Neural cell (in vitro differentiated cells): ENCODE measurements around the gene EIF4E2. TPM values are rescaled to one million over a fixed set of nuclear protein-coding genes. Genes with fewer than 3 reads are reported as not detected.

ENCODE experiments used
- H2AFZ ChIP-seq: fragments of 200-600, 300-800 bp; sonication (generic), shearing (Covaris generic); 2 replicates; pipeline ENCODE4 v1.6.0; 2014; ENCODE audit warnings: low read depth, mild to moderate bottlenecking, antibody characterized with exemption, low read length, moderate library complexity
- H3F3A ChIP-seq: fragments of 200-600 bp; shearing (Covaris generic); 2 replicates; pipeline ENCODE4 v1.6.1; 2016; ENCODE audit warnings: mild to moderate bottlenecking, moderate library complexity, mixed read lengths, antibody characterized with exemption, low read length; ENCODE audit not compliant: insufficient read depth, poor library complexity, severe bottlenecking
- H3K27ac ChIP-seq: fragments of 200-600, 300-800 bp; sonication (generic), shearing (Covaris generic); 2 replicates; pipeline ENCODE4 v1.5.1; 2014; ENCODE audit warnings: mild to moderate bottlenecking, low read length, moderate library complexity
- H3K27me3 ChIP-seq: fragments of 300-800, 200-600 bp; sonication (generic), shearing (Covaris generic); 2 replicates; pipeline ENCODE4 v1.6.0; 2014; ENCODE audit warnings: mild to moderate bottlenecking, low read depth, low read length, moderate library complexity; ENCODE audit not compliant: insufficient read depth
- H3K36me3 ChIP-seq: fragments of 300-800, 200-600 bp; sonication (generic), shearing (Covaris generic); 2 replicates; pipeline ENCODE4 v1.5.1; 2014; ENCODE audit warnings: mild to moderate bottlenecking, antibody characterized with exemption, low read length, moderate library complexity; ENCODE audit not compliant: insufficient read depth
- H3K4me2 ChIP-seq: fragments of 300-800, 200-600 bp; sonication (generic), shearing (Covaris generic); 2 replicates; pipeline ENCODE4 v1.6.0; 2014; ENCODE audit warnings: mild to moderate bottlenecking, low read length
- H3K4me3 ChIP-seq: fragments of 300-800, 200-600 bp; sonication (generic), shearing (Covaris generic); 2 replicates; pipeline ENCODE4 v1.5.1; 2014; ENCODE audit warnings: mild to moderate bottlenecking, low read length, moderate library complexity
- H3K79me2 ChIP-seq: fragments of 200-600 bp; shearing (Covaris generic); replicated peaks from 2 replicates; pipeline ENCODE4 v1.6.0; 2014; ENCODE audit warnings: mild to moderate bottlenecking, low read length, moderate library complexity; ENCODE audit not compliant: insufficient read depth
- H3K9ac ChIP-seq: fragments of 300-800, 200-600 bp; sonication (generic), shearing (Covaris generic); 2 replicates; pipeline ENCODE4 v1.6.1; 2016; ENCODE audit warnings: mild to moderate bottlenecking, low read length, mixed read lengths
- H3K9me2 ChIP-seq: fragments of 200-600 bp; shearing (Covaris generic); 2 replicates; pipeline ENCODE4 v1.6.1; 2016; ENCODE audit warnings: mild to moderate bottlenecking, low read length, mixed read lengths; ENCODE audit not compliant: insufficient read depth
- H3K9me3 ChIP-seq: fragments of 200-600, 300-800 bp; sonication (generic), shearing (Covaris generic); 2 replicates; pipeline ENCODE4 v1.6.1; 2016; ENCODE audit warnings: mild to moderate bottlenecking, mixed run types, low read length, moderate library complexity, mixed read lengths
- H4K20me1 ChIP-seq: fragments of 200-600 bp; shearing (Covaris generic); 2 replicates; pipeline ENCODE4 v1.6.1; 2016; ENCODE audit warnings: mild to moderate bottlenecking, mixed run types; ENCODE audit not compliant: insufficient read depth
- CTCF ChIP-seq: fragments of 450-650 bp; IDR thresholded peaks from 2 replicates; pipeline ENCODE4 v1.5.1; 2014; ENCODE audit warnings: antibody characterized with exemption, mild to moderate bottlenecking, moderate library complexity; ENCODE audit not compliant: poor library complexity, severe bottlenecking
- EP300 ChIP-seq: fragments of 450-650 bp; conservative IDR thresholded peaks from 2 replicates; pipeline ENCODE4 v1.6.1; 2014; ENCODE audit warnings: antibody characterized with exemption, mild to moderate bottlenecking, moderate library complexity; ENCODE audit not compliant: poor library complexity, severe bottlenecking
- EZH2 ChIP-seq: fragments of 200-600, 300-800 bp; shearing (Covaris generic), sonication (generic); IDR thresholded peaks from 2 replicates; pipeline ENCODE4 v1.6.1; 2014; ENCODE audit warnings: antibody characterized with exemption, low read length, borderline replicate concordance, mild to moderate bottlenecking; ENCODE audit not compliant: insufficient read depth, poor library complexity, severe bottlenecking
- MXI1 ChIP-seq: fragments of 450-650 bp; conservative IDR thresholded peaks from 2 replicates; pipeline ENCODE4 v1.6.1; 2014; ENCODE audit warnings: antibody characterized with exemption, mild to moderate bottlenecking; ENCODE audit not compliant: poor library complexity, severe bottlenecking
- POLR2AphosphoS5 ChIP-seq: IDR thresholded peaks from 2 replicates; pipeline ENCODE4 v1.6.1; 2012
- RAD21 ChIP-seq: fragments of 450-650 bp; conservative IDR thresholded peaks from 2 replicates; pipeline ENCODE4 v1.6.1; 2014; ENCODE audit warnings: antibody characterized with exemption, mild to moderate bottlenecking, moderate library complexity
- REST ChIP-seq: IDR thresholded peaks from 2 replicates; pipeline ENCODE4 v1.6.1; 2012; ENCODE audit warnings: borderline replicate concordance
- SMC3 ChIP-seq: fragments of 450-650 bp; conservative IDR thresholded peaks from 2 replicates; pipeline ENCODE4 v1.6.1; 2014; ENCODE audit warnings: antibody characterized with exemption, mild to moderate bottlenecking, moderate library complexity; ENCODE audit not compliant: poor library complexity
- TAF1 ChIP-seq: IDR thresholded peaks from 2 replicates; pipeline ENCODE4 v1.6.1; 2012; ENCODE audit warnings: low read depth
- polyA plus RNA-seq: library from polyadenylated mRNA; depleted of rRNA; stranded (reverse); fragments of >200 nt; gene quantifications from 2 replicates; pipeline ENCODE4 v1.2.3, GENCODE V29; 2014

The EIF4E2 gene
- polyA plus RNA-seq, 1 donor from 2014 or later, result 57.6 TPM

GRCh38 chr2:232515639-232516038 is 34.9 kb upstream of the EIF4E2 start:
- no peaks in the 10 kb centered on the region for H3K27me3 ChIP-seq
- no peak overlapping the region for H3K4me2 ChIP-seq
- TF ChIP-seq SMC3, result no peak
- TF ChIP-seq EZH2, result no peak
- no peak for TF ChIP-seq EP300
- TF ChIP-seq CTCF, result no peak
- no peak for TF ChIP-seq REST
- no peak for TF ChIP-seq RAD21

GRCh38 chr2:232516551-232516950 is 33.9 kb upstream of the EIF4E2 start:
- no peak overlapping the region for H2AFZ ChIP-seq
- H3K4me2 ChIP-seq, result no peak overlapping the region
- no peaks in the 10 kb centered on the region for H3K9me3 ChIP-seq
- H3K4me3 ChIP-seq, result no peak overlapping the region
- H3K27me3 ChIP-seq, result no peaks in the 10 kb centered on the region
- H4K20me1 ChIP-seq, result no peaks in the 10 kb centered on the region
- H3K36me3 ChIP-seq, result no peaks in the 10 kb centered on the region
- no peak overlapping the region for H3K27ac ChIP-seq
- no peaks in the 10 kb centered on the region for H3K9me2 ChIP-seq
- H3F3A ChIP-seq, result no peaks in the 10 kb centered on the region
- TF ChIP-seq SMC3 (no peak), RAD21 (no peak), CTCF (no peak), POLR2AphosphoS5 (no peak), EP300 (no peak), TAF1 (no peak), MXI1 (no peak), REST (no peak), EZH2 (no peak)
- H3K79me2 ChIP-seq, result no peaks in the 10 kb centered on the region
- H3K9ac ChIP-seq, result no peak overlapping the region

More at GRCh38 chr2:232515639-232516038, 34.9 kb upstream of the EIF4E2 start:
- Histone ChIP-seq H4K20me1 (no peaks in the 10 kb centered on the region), H3K9ac (no peak overlapping the region), H3K79me2 (no peaks in the 10 kb centered on the region), H3K27ac (no peak overlapping the region), H3F3A (no peaks in the 10 kb centered on the region), H3K36me3 (no peaks in the 10 kb centered on the region), H3K9me2 (no peaks in the 10 kb centered on the region), H3K9me3 (no peaks in the 10 kb centered on the region), H3K4me3 (no peak overlapping the region), H2AFZ (no peak overlapping the region)
